ENCODE data around the gene TRAF7. TPM values are rescaled to one million over a fixed set of nuclear protein-coding genes. Genes with fewer than 3 reads are reported as not detected.

The TRAF7 gene
- total RNA-seq, 1 donor from 2014 or later, result 78.1 TPM

DNA sequence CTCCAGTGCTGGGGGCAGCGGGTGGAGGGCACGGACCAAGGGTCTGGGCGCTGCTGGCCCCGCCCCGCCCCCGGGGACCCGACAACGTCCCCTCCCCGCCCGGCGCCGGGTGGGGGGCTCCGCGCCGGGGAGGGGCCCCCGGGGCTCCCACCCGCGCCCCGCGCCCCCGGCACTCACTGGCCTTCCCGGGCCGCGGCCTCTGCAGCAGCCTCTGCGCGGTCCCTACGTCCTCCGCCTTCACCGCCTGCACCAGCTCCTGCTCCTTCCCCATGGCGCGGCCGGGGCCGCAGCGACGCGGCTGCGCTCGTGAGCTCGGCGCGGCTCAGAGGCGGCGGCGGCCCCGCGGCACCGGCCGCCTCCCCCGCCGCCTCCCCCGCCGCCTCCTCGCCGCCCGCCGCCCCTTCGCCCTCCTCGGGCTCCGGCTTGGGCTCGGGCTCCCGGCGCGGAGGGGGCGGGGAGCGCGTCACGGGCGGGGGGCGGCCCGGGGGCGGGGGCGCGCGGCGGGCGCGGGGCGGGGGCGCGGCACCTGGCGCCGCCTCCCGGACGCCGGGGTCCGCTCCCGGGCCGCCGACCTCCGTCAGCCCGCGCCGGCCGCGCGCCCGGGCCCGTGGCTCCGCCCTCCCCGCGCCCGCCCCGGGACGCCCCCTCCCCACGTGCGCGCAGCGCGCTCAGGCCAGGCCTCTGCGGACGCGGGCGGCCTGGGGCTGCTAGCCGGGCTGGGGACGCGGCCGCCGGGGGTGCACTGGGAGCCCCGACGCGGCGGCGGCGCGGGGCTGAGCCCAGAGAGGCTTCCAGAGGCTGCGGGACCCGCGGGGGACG, 40.8 kb downstream of the TRAF7 start, which contains the start of gene CASKIN1:
CASKIN1 (minus strand) TSS at position 444 of the 819 bp plus-strand sequence; CDS start at position 271, 173 bp downstream.
- DNase-seq (ENCODE audit: extremely low spot score, unreplicated experiment), result no peak
- TF ChIP-seq, protein P1, sequence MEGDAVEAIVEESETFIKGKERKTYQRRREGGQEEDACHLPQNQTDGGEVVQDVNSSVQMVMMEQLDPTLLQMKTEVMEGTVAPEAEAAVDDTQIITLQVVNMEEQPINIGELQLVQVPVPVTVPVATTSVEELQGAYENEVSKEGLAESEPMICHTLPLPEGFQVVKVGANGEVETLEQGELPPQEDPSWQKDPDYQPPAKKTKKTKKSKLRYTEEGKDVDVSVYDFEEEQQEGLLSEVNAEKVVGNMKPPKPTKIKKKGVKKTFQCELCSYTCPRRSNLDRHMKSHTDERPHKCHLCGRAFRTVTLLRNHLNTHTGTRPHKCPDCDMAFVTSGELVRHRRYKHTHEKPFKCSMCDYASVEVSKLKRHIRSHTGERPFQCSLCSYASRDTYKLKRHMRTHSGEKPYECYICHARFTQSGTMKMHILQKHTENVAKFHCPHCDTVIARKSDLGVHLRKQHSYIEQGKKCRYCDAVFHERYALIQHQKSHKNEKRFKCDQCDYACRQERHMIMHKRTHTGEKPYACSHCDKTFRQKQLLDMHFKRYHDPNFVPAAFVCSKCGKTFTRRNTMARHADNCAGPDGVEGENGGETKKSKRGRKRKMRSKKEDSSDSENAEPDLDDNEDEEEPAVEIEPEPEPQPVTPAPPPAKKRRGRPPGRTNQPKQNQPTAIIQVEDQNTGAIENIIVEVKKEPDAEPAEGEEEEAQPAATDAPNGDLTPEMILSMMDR (IDR thresholded peaks at IDR 0.05), result no peak
- no peaks in the 10 kb centered on the region for H3K36me3 Mint-ChIP-seq (ENCODE audit: unreplicated experiment)
- no peak within 1 kb of the TSS for H3K27ac Mint-ChIP-seq (ENCODE audit: unreplicated experiment)
- peaks cover 17% of the 10 kb centered on the region for H3K27me3 Mint-ChIP-seq (ENCODE audit: unreplicated experiment)
- H3K9me3 Mint-ChIP-seq (ENCODE audit: unreplicated experiment), result no peaks in the 10 kb centered on the region
- peak within 1 kb of the TSS; percentile 62 for H3K4me3 Mint-ChIP-seq (ENCODE audit: unreplicated experiment)
- H3K4me1 Mint-ChIP-seq (ENCODE audit: unreplicated experiment), result no peaks in the 10 kb centered on the region

DNA sequence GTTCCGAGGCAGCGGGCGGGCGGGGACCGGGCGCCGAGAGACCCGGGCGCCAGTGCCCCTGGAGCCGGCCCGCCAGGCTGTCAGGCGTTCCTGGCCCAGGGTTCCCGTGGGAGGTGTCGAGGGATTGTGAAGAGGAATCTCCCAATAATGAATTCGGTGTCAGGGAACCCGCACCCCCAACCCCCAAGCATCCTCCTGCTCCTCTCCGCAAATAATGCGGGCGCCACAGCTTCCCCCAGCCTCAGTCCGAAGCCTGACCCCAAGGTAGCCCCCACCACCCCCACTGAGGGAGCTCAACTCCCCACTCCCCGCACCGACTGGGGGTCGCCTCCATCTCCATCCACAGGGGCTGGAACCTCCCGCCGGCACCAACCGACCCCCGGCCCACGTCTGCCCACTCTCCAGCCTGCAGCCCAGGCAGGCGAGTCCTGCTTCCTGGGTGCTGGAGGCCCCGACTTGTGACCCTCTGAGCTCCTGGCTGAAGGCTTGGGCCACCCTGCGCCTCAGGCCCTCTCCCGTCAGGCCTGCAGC, 41.5 kb downstream of the TRAF7 start:
- no peak overlapping the region for H3K27ac Mint-ChIP-seq (ENCODE audit: unreplicated experiment)
- TF ChIP-seq, protein P1 (IDR thresholded peaks at IDR 0.05), result no peak
- H3K4me1 Mint-ChIP-seq (ENCODE audit: unreplicated experiment), result no peaks in the 10 kb centered on the region
- H3K36me3 Mint-ChIP-seq (ENCODE audit: unreplicated experiment), result no peaks in the 10 kb centered on the region
- DNase-seq (ENCODE audit: extremely low spot score, unreplicated experiment), result no peak
- H3K9me3 Mint-ChIP-seq (ENCODE audit: unreplicated experiment), result no peaks in the 10 kb centered on the region
- H3K27me3 Mint-ChIP-seq (ENCODE audit: unreplicated experiment), result peaks cover 17% of the 10 kb centered on the region
- peak overlapping the region; percentile 58 for H3K4me3 Mint-ChIP-seq (ENCODE audit: unreplicated experiment)

DNA sequence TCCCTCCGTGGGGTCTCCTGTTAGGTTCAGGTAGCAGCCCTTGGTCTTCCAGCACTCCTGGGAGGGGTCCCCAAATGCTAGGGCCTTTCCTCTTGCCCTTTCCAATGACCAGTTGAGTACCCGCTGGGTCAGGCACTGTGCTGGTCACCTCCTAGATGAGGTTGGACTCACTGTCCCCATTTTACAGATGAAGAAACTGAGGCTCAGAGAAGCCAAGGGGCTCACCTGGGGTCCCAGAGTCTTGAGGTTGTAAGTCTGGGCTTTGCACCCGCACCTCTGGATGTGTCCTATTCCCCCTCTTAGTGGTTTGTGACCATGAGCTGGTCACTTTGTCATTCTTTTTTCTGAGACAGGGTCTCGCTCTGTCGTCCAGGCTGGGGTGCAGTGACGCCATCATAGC, 42.2 kb downstream of the TRAF7 start:
- no peak for DNase-seq (ENCODE audit: extremely low spot score, unreplicated experiment)
- Mint-ChIP-seq H3K27ac (ENCODE audit: unreplicated experiment) (no peak overlapping the region), H3K4me1 (ENCODE audit: unreplicated experiment) (no peaks in the 10 kb centered on the region), H3K36me3 (ENCODE audit: unreplicated experiment) (no peaks in the 10 kb centered on the region), H3K9me3 (ENCODE audit: unreplicated experiment) (no peaks in the 10 kb centered on the region), H3K4me3 (ENCODE audit: unreplicated experiment) (peak overlapping the region; percentile 41), H3K27me3 (ENCODE audit: unreplicated experiment) (peaks cover 17% of the 10 kb centered on the region)
- TF ChIP-seq, protein P1 (IDR thresholded peaks at IDR 0.05), result no peak

DNA sequence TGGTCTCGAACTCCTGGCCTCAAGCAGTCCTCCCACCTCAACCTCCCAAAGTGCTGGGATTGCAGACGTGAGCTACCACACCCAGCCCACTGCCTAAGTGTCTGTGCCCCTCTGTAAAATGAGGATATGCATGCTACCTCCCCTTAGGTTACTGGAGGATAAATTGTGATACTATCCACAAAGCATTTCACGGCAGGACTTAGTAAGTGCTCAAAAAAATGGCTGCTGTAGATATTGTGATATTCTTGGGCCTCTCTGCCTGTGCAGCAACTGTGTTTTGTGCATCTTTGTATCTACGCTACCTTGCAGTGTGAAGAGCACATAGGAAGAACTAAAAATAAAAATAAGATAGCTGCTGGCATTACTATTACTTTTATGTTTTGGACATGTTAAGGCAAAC, 42.7 kb downstream of the TRAF7 start:
- H3K27ac Mint-ChIP-seq (ENCODE audit: unreplicated experiment), result no peak overlapping the region
- no peaks in the 10 kb centered on the region for H3K4me1 Mint-ChIP-seq (ENCODE audit: unreplicated experiment)
- H3K36me3 Mint-ChIP-seq (ENCODE audit: unreplicated experiment), result no peaks in the 10 kb centered on the region
- DNase-seq (ENCODE audit: extremely low spot score, unreplicated experiment), result no peak
- no peaks in the 10 kb centered on the region for H3K9me3 Mint-ChIP-seq (ENCODE audit: unreplicated experiment)
- TF ChIP-seq, protein P1 (IDR thresholded peaks at IDR 0.05), result no peak
- H3K27me3 Mint-ChIP-seq (ENCODE audit: unreplicated experiment), result peaks cover 17% of the 10 kb centered on the region
- H3K4me3 Mint-ChIP-seq (ENCODE audit: unreplicated experiment), result peak overlapping the region; percentile 41

DNA sequence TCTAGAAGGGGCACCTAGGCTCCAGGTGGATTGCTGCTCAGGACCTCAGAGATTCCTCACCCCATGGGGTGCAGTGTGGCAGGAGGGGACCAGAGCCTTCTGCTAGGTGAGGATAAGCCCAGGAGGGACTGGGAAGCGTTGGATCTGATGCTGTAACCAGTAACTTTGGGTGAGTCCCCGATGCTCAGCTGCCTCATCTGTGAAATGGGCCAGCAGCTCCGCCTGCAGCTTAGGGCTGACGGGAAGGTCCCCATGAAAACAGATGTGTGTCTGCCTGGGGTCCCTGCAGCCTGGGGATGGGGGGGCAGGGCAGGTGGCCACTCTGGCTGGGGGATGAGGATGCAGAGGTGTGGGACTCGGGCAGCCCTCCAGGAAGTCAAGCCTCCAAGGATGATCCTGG, 43.5 kb downstream of the TRAF7 start:
- DNase-seq (ENCODE audit: extremely low spot score, unreplicated experiment), result no peak
- TF ChIP-seq, protein P1 (IDR thresholded peaks at IDR 0.05), result no peak
- H3K36me3 Mint-ChIP-seq (ENCODE audit: unreplicated experiment), result no peaks in the 10 kb centered on the region
- H3K9me3 Mint-ChIP-seq (ENCODE audit: unreplicated experiment), result no peaks in the 10 kb centered on the region
- no peak overlapping the region for H3K27ac Mint-ChIP-seq (ENCODE audit: unreplicated experiment)
- no peak overlapping the region for H3K4me3 Mint-ChIP-seq (ENCODE audit: unreplicated experiment)
- peaks cover 2% of the 10 kb centered on the region for H3K4me1 Mint-ChIP-seq (ENCODE audit: unreplicated experiment)
- peaks cover 17% of the 10 kb centered on the region for H3K27me3 Mint-ChIP-seq (ENCODE audit: unreplicated experiment)

Measured in osteocyte (in vitro differentiated cells).